GM13977 (cell line): ENCODE measurements around the gene CORO7.

Experiments used
- DNase-seq: peaks from one replicate; pipeline ENCODE4 v3.0.0; 2012; ENCODE audit warnings: low spot score
- in situ Hi-C: fragments of 300-500 bp; cut with MboI; formaldehyde crosslinking; loops from one replicate; pipeline ENCODE4 v1.12.0; 2022; ENCODE audit warnings: low sequenced_read_pairs, low pct_unique_long_range_greater_than_20kb, mixed read lengths, inconsistent platforms; ENCODE audit not compliant: unreplicated experiment
- TF ChIP-seq, protein P1 (sequence below): IDR thresholded peaks from 2 replicates; pipeline ENCODE4 v1.5.1; 2012; ENCODE audit warnings: mild to moderate bottlenecking, control low read depth; ENCODE audit not compliant: insufficient read depth; ENCODE audit errors: extremely low read depth, missing control alignments

The CORO7 gene

DNA sequence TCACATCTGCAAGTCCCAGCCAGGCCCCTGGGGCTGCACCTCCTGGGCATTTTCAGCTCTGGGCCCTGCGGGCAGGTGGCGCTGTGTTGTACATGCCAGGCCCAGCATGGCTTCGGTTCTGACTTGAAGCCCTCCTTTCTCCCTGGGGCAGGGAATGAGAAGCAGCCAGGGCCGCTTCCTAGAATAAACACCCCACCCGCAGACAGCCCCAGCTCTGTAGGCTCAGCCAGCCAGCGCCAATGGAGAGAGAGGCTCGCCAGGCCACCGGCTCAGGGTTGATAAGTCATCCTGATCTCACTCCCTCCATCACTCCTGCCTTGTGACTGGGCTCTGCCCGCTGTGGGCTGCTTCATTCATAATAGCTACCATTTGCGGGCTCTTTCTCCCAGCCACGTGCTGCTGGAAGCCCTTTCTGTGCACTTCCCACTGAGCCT is 106.5 kb downstream of the CORO7 start:
- TF ChIP-seq, protein P1, sequence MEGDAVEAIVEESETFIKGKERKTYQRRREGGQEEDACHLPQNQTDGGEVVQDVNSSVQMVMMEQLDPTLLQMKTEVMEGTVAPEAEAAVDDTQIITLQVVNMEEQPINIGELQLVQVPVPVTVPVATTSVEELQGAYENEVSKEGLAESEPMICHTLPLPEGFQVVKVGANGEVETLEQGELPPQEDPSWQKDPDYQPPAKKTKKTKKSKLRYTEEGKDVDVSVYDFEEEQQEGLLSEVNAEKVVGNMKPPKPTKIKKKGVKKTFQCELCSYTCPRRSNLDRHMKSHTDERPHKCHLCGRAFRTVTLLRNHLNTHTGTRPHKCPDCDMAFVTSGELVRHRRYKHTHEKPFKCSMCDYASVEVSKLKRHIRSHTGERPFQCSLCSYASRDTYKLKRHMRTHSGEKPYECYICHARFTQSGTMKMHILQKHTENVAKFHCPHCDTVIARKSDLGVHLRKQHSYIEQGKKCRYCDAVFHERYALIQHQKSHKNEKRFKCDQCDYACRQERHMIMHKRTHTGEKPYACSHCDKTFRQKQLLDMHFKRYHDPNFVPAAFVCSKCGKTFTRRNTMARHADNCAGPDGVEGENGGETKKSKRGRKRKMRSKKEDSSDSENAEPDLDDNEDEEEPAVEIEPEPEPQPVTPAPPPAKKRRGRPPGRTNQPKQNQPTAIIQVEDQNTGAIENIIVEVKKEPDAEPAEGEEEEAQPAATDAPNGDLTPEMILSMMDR, result peak; percentile 79
- DNase-seq, result no peak
- in situ Hi-C loops, result no loop called here

- no peak for DNase-seq
- TF ChIP-seq, protein P1, result no peak
- in situ Hi-C loops, result no loop called here
Observed at GRCh38 chr16:4309102-4309832, 107.1 kb downstream of the CORO7 start.

- DNase-seq, result peak; percentile 99
- TF ChIP-seq, protein P1, result no peak
- in situ Hi-C loops, result no loop called here
Observed at GRCh38 chr16:4307215-4308037, 109.0 kb downstream of the CORO7 start.

DNA sequence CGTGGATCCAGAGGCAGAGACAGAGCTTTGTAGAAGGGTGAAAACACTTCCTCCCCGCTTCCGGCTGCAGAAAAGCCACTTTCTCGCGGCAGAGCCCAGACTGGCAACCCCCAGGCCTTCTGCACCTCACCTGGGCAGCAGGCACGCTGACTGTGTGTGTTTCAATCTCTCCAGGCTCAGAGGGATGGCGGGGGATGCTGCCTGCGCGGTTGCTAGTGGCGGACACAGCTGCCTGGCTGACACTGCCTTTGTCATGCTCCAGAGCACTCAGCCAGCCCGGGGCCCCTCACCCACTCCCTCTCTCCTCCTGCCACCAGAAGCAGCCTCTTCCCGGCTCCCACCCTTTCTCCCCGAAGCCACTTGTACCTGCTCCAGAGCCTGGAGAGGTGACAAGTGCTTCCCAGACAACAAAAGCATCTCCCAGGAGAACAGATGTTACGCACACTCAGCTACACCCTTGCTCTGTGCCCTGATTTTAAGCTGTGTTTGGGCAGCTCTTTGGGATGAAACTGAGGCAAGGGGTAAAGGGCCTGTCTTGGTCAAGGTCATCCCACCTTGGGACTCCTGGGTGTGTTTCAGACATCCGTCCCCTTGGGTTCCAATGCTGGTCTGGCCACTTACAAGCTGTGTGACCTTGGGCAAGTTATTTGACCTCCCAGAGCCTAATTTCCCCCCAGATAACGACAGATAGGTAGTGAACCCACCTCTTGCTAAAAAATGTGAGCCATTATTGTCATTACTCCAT is 109.8 kb downstream of the CORO7 start:
- TF ChIP-seq, protein P1, result no peak
- DNase-seq, result peak; percentile 71
- in situ Hi-C loops, result no loop called here
